Calu3 (cell line): ENCODE results near the gene MAP3K1. TPM values are rescaled to one million over a fixed set of nuclear protein-coding genes. Genes with fewer than 3 reads are reported as not detected.
A peak's percentile ranks its signal among the peaks of the same experiment; 100 is the strongest.

Experiments used
- BruUV-seq: library from RNA; stranded (reverse); fragments of 400-500 nt; replicated peaks from 2 replicates; lab custom pipeline; 2021; lab: Mats Ljungman, UMichigan
- CTCF ChIA-PET: fragments of 300-600 bp; sonication (Branson Sonifier 250); formaldehyde crosslinking; loops from one replicate; lab custom pipeline; 2022; ENCODE audit warnings: antibody characterized with exemption; lab: Charles Lee
- DNase-seq: peaks from one replicate; pipeline ENCODE4 v3.0.0; 2022
- H3K27ac Mint-ChIP-seq: one replicate; pipeline ENCODE4 v1.8.0; 2022; ENCODE audit warnings: mixed read lengths; ENCODE audit not compliant: unreplicated experiment
- H3K27me3 Mint-ChIP-seq: one replicate; pipeline ENCODE4 v1.8.0; 2022; ENCODE audit warnings: mixed read lengths; ENCODE audit not compliant: unreplicated experiment
- H3K36me3 Mint-ChIP-seq: one replicate; pipeline ENCODE4 v1.8.0; 2022; ENCODE audit warnings: mild to moderate bottlenecking, moderate library complexity, mixed read lengths; ENCODE audit not compliant: insufficient read depth, unreplicated experiment
- H3K4me1 Mint-ChIP-seq: one replicate; pipeline ENCODE4 v1.8.0; 2022; ENCODE audit warnings: mild to moderate bottlenecking, low read depth, mixed read lengths; ENCODE audit not compliant: unreplicated experiment
- H3K4me3 Mint-ChIP-seq: one replicate; pipeline ENCODE4 v1.8.0; 2022; ENCODE audit warnings: mild to moderate bottlenecking, low read depth, moderate library complexity, mixed read lengths; ENCODE audit not compliant: unreplicated experiment
- H3K9me3 Mint-ChIP-seq: one replicate; pipeline ENCODE4 v1.8.0; 2022; ENCODE audit warnings: low read depth, mixed read lengths; ENCODE audit not compliant: unreplicated experiment
- intact Hi-C: fragments of 100-400 bp; cut with micrococcal nuclease; formaldehyde crosslinking; loops from one replicate; pipeline ENCODE4 v1.10.0; 2022; ENCODE audit not compliant: unreplicated experiment
- total RNA-seq: library from RNA; stranded (reverse); gene quantifications from 2 replicates; pipeline ENCODE4 v1.2.3, GENCODE V29; 2022
- TF ChIP-seq, protein P1 (sequence below): fragments of 200-600 bp; IDR thresholded peaks from one replicate; pipeline ENCODE4 v1.8.0; 2022; ENCODE audit warnings: antibody characterized with exemption; ENCODE audit not compliant: unreplicated experiment

Gene MAP3K1
- total RNA-seq, 1 experiment from 2014 or later = 32.9 TPM

DNA sequence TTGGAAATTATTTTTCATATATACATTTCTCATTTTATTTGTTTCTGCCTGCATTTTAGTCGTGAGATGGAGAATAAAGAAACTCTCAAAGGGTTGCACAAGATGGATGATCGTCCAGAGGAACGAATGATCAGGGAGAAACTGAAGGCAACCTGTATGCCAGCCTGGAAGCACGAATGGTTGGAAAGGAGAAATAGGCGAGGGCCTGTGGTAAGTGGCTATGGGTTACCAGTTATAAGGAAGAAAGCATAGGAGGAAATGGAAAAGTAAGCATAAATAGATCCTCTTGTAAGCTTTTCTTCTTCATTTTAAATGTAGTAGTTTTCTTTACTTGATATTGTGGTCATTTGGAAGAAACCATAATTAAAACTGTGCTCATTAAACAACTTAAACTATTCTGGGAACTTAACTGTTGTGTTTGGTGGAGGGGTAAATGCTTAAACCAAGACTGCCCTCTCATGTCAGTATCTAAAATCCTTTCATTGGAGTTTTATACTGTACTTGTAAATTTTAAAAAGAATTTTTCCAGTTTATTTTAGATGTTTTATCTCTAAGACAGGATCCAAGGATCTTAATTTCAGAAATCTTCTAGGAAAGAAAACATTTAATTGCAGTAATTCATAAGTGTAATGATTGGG is 41.3 kb downstream of the MAP3K1 start:
- H3K27ac Mint-ChIP-seq = no peak overlapping the region
- H3K4me1 Mint-ChIP-seq = peaks cover 33% of the 10 kb centered on the region
- no peak for DNase-seq
- BruUV-seq = no TSS peak
- TF ChIP-seq, protein P1, sequence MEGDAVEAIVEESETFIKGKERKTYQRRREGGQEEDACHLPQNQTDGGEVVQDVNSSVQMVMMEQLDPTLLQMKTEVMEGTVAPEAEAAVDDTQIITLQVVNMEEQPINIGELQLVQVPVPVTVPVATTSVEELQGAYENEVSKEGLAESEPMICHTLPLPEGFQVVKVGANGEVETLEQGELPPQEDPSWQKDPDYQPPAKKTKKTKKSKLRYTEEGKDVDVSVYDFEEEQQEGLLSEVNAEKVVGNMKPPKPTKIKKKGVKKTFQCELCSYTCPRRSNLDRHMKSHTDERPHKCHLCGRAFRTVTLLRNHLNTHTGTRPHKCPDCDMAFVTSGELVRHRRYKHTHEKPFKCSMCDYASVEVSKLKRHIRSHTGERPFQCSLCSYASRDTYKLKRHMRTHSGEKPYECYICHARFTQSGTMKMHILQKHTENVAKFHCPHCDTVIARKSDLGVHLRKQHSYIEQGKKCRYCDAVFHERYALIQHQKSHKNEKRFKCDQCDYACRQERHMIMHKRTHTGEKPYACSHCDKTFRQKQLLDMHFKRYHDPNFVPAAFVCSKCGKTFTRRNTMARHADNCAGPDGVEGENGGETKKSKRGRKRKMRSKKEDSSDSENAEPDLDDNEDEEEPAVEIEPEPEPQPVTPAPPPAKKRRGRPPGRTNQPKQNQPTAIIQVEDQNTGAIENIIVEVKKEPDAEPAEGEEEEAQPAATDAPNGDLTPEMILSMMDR = no peak
- no peaks in the 10 kb centered on the region for H3K27me3 Mint-ChIP-seq
- peaks cover 6% of the 10 kb centered on the region for H3K36me3 Mint-ChIP-seq
- no peaks in the 10 kb centered on the region for H3K9me3 Mint-ChIP-seq
- CTCF ChIA-PET = interaction anchor here (0.5 kb wide), 1 partner anchor 100 kb away, joined by 3 read pairs; no protein-coding TSS in a partner anchor
- intact Hi-C loops = no loop called here
- H3K4me3 Mint-ChIP-seq = no peak overlapping the region

DNA sequence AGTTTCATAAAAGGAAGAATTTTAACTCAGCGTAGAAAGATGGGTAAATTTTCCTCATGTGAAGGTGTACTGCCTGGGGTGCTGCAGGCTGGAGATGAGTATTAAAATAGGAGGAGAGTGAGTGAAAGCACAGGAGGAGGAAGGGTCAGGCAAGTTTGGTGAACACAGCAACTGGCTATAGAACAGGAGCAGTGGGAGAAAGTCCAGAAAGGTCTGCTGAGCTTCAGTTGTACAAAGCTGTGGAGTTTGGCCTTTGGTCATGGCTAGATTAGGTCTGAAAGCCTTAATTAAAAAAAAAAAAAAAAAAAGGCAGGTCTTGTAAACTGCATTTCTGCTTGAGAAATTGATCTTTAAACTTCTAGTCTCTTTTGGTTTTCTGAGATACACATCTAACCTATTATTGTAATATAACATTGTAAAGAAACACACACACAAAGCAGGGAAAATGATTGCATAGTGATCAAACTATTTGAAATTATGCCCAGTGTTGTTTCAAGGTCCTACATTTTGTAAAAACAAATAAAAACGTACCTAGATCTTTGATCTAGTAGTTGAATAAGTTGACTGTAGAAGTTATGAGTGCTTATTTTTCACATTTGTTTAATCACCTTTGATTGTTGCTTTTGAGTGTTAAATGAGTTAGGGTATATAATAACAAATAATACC is 43.6 kb downstream of the MAP3K1 start:
- Mint-ChIP-seq H3K36me3 (peaks cover 10% of the 10 kb centered on the region), H3K4me3 (no peak overlapping the region), H3K27ac (peak overlapping the region; percentile 17), H3K27me3 (no peaks in the 10 kb centered on the region), H3K4me1 (peaks cover 16% of the 10 kb centered on the region), H3K9me3 (no peaks in the 10 kb centered on the region)
- TF ChIP-seq, protein P1 = no peak
- no peak for DNase-seq
- CTCF ChIA-PET = no interaction called here
- intact Hi-C loops = no loop called here
- no TSS peak for BruUV-seq

DNA sequence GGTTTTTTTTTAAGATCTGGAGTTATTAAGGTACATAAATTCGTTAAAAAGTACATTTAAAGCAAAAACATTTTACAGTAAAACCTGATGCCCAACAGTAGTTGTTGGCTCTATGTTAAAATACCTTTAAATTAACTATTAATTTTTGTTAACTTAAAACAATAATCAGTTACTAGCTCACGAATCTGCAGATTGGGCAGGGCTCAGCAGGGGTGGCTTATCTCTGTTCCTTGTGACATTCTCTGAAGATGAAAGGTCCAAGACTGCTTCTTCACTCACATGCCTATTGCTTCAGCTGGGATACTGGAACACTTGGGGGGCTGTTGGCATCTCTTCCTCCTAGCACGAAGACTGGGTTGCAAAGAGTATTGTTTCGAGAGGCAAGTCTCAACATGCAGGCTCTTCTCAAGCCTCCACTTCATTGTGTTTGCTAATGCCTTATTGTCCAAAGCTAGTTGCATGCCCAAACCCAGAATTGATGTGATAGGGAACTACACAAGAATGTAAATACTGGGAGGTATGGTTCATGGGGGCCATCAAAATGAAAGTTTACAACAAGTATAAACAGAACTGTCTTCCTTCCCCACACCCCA is 46.6 kb downstream of the MAP3K1 start:
- BruUV-seq = no TSS peak
- no peak overlapping the region for H3K4me3 Mint-ChIP-seq
- H3K4me1 Mint-ChIP-seq = no peaks in the 10 kb centered on the region
- TF ChIP-seq, protein P1 = no peak
- no peaks in the 10 kb centered on the region for H3K9me3 Mint-ChIP-seq
- CTCF ChIA-PET = interaction anchor here (0.6 kb wide), 1 partner anchor 108 kb away, joined by 4 read pairs; no protein-coding TSS in a partner anchor
- H3K27me3 Mint-ChIP-seq = no peaks in the 10 kb centered on the region
- H3K27ac Mint-ChIP-seq = no peak overlapping the region
- peaks cover 26% of the 10 kb centered on the region for H3K36me3 Mint-ChIP-seq
- no peak for DNase-seq
- intact Hi-C loops = no loop called here

DNA sequence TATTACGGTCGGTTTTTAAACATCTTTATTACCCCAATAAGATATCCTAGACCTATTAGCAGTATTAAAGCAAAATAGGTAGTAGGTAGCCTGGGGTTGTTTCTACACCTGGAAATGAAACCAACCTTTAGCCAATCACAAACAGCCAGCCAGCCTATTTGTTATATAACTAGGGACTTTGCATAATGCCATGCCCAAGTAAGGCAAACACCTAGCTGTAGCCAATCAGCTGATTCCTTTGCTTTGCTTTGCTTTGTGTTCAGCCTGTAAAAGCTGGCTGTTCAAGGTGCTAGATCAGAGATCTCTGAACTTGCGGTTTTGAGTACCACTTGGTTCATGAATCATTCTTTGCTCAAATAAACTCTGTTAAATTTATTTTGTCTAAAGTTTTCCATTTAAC is 47.6 kb downstream of the MAP3K1 start:
- Mint-ChIP-seq H3K4me3 (no peak overlapping the region), H3K27ac (no peak overlapping the region), H3K27me3 (no peaks in the 10 kb centered on the region), H3K9me3 (no peaks in the 10 kb centered on the region), H3K36me3 (peaks cover 30% of the 10 kb centered on the region), H3K4me1 (no peaks in the 10 kb centered on the region)
- TF ChIP-seq, protein P1 = no peak
- CTCF ChIA-PET = no interaction called here
- no TSS peak for BruUV-seq
- DNase-seq = no peak
- intact Hi-C loops = no loop called here
